DOHH2 (cell line): ENCODE results near the gene MYEOV.

Experiments
- H3F3A ChIP-seq: fragments of 200-600 bp; sonication (generic), shearing (Covaris generic); 2 replicates; pipeline ENCODE4 v1.6.0; 2016; ENCODE audit warnings: antibody characterized with exemption, mild to moderate bottlenecking; ENCODE audit not compliant: control insufficient read depth, insufficient read depth
- H3K27ac ChIP-seq: fragments of 200-600 bp; sonication (generic); 2 replicates; pipeline ENCODE4 v1.5.1; 2014; ENCODE audit warnings: low read depth, mild to moderate bottlenecking, low read length, moderate library complexity
- H3K27me3 ChIP-seq: fragments of 200-600 bp; sonication (generic); 2 replicates; pipeline ENCODE4 v1.6.1; 2014; ENCODE audit warnings: mild to moderate bottlenecking, low read length, mixed read lengths; ENCODE audit not compliant: control insufficient read depth
- H3K36me3 ChIP-seq: fragments of 200-600 bp; sonication (generic); 2 replicates; pipeline ENCODE4 v1.6.1; 2014; ENCODE audit warnings: mild to moderate bottlenecking, low read length, moderate library complexity, mixed read lengths; ENCODE audit not compliant: control insufficient read depth
- H3K4me1 ChIP-seq: fragments of 200-600 bp; sonication (generic); 2 replicates; pipeline ENCODE4 v1.6.1; 2014; ENCODE audit warnings: mild to moderate bottlenecking, low read length, mixed read lengths; ENCODE audit not compliant: control insufficient read depth
- H3K4me2 ChIP-seq: fragments of 200-600 bp; sonication (generic); 2 replicates; pipeline ENCODE4 v1.6.0; 2014; ENCODE audit warnings: mild to moderate bottlenecking, low read length, moderate library complexity
- H3K4me3 ChIP-seq: fragments of 200-600 bp; sonication (generic); 2 replicates; pipeline ENCODE4 v1.5.1; 2014; ENCODE audit warnings: mild to moderate bottlenecking, low read length, mixed read lengths
- H3K79me2 ChIP-seq: fragments of 200-600 bp; sonication (generic); 2 replicates; pipeline ENCODE4 v1.6.1; 2014; ENCODE audit warnings: mild to moderate bottlenecking, low read length, mixed read lengths; ENCODE audit not compliant: control insufficient read depth
- H3K9me2 ChIP-seq: fragments of 200-600 bp; sonication (generic); replicated peaks from 2 replicates; pipeline ENCODE4 v1.6.1; 2014; ENCODE audit warnings: mild to moderate bottlenecking, low read length, mixed read lengths; ENCODE audit not compliant: control insufficient read depth
- H3K9me3 ChIP-seq: fragments of 200-600 bp; sonication (generic); 2 replicates; pipeline ENCODE4 v1.6.1; 2014; ENCODE audit warnings: antibody characterized with exemption, low read length, mixed read lengths; ENCODE audit not compliant: control insufficient read depth, insufficient read depth
- H4K20me1 ChIP-seq: fragments of 200-600 bp; sonication (generic); 2 replicates; pipeline ENCODE4 v1.6.0; 2014; ENCODE audit warnings: low read depth, mild to moderate bottlenecking, antibody characterized with exemption, low read length, moderate library complexity; ENCODE audit not compliant: control insufficient read depth, insufficient read depth
- CTCF ChIP-seq: fragments of 200-600 bp; sonication (generic); IDR thresholded peaks from one replicate; pipeline ENCODE4 v1.5.1; 2014; ENCODE audit warnings: antibody characterized with exemption, mild to moderate bottlenecking, low read depth, low read length; ENCODE audit not compliant: poor library complexity, severe bottlenecking
- EZH2phosphoT487 ChIP-seq: fragments of 200-600 bp; sonication (generic); IDR thresholded peaks from 2 replicates; pipeline ENCODE4 v1.6.1; 2017; ENCODE audit warnings: borderline replicate concordance, mild to moderate bottlenecking, antibody characterized with exemption, low read length, moderate library complexity, mixed read lengths

Gene MYEOV

DNA sequence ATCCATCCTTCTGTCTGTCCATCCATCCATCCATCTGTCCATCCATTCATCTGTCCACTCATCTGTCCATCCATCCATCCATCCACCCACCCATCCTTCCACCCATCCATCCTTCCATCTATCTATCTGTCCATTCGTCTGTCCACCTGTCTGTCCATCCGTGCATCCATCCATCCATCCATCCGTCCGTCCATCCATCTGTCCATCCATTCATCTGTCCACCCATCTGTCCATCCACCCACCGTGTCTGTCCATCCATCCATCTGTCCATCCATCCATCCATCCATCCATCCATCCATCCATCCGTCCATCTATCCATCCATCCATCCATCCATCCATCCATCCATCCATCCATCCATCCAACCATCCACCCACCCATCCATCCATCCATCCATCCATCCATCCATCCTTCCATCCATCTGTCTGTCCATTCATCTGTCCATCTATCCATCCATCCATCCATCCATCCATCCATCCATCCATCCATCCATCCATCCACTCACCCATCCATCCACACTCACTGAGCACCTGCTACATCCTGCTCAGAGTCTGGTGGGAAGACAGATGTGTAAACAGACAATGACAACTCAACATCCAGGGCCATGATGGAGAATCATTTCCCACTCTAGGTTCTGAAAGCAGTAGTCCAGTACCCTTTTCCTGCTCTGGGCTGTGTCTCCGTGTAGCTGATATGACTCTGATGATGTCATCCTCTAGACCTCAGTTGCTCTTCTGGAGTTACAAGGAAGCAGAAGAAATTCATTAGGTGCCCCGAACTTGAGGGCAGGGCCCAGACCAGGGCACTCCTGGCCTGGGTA lies 30.8 kb upstream of the MYEOV start:
- Histone ChIP-seq H3F3A (no peaks in the 10 kb centered on the region), H4K20me1 (no peaks in the 10 kb centered on the region), H3K27ac (no peak overlapping the region), H3K9me2 (no peaks in the 10 kb centered on the region), H3K27me3 (no peaks in the 10 kb centered on the region; the same call in 1 of the 2 replicates), H3K4me3 (no peak overlapping the region), H3K4me1 (no peaks in the 10 kb centered on the region), H3K4me2 (no peak overlapping the region), H3K79me2 (no peaks in the 10 kb centered on the region), H3K36me3 (no peaks in the 10 kb centered on the region), H3K9me3 (no peaks in the 10 kb centered on the region)
- TF ChIP-seq EZH2phosphoT487 = no peak
- no peak for TF ChIP-seq CTCF

DNA sequence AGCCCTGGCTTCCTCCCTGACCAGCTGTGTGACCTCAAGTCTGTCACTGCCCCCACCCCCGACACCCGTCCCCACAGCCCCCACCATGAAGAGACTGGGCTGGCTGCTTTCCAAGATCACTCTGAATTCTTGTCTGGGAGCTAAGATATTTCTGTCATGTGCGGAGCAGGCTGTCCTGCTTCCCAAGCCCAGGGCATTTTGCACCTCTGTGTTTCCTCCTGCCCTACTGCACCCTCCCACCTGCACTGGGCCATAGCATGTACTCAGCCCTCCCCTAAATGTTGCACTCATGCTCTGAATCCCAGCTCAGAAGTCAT lies 30.3 kb upstream of the MYEOV start:
- H3K36me3 ChIP-seq = no peaks in the 10 kb centered on the region
- H3K27ac ChIP-seq = no peak overlapping the region
- TF ChIP-seq CTCF (no peak), EZH2phosphoT487 (no peak)
- no peaks in the 10 kb centered on the region; the same call in 1 of the 2 replicates for H3K27me3 ChIP-seq
- H3K4me3 ChIP-seq = no peak overlapping the region
- H3K9me3 ChIP-seq = no peaks in the 10 kb centered on the region
- no peaks in the 10 kb centered on the region for H3F3A ChIP-seq
- no peak overlapping the region for H3K4me2 ChIP-seq
- no peaks in the 10 kb centered on the region for H3K79me2 ChIP-seq
- H3K9me2 ChIP-seq = no peaks in the 10 kb centered on the region
- H4K20me1 ChIP-seq = no peaks in the 10 kb centered on the region
- no peaks in the 10 kb centered on the region for H3K4me1 ChIP-seq

GRCh38 chr11:69264486-69264885 lies 29.5 kb upstream of the MYEOV start:
- H3K27ac ChIP-seq = no peak overlapping the region
- no peaks in the 10 kb centered on the region for H3K4me1 ChIP-seq
- no peaks in the 10 kb centered on the region for H3K9me2 ChIP-seq
- H3K79me2 ChIP-seq = no peaks in the 10 kb centered on the region
- no peak for TF ChIP-seq EZH2phosphoT487
- TF ChIP-seq CTCF = no peak
- no peaks in the 10 kb centered on the region for H3K36me3 ChIP-seq
- H3K4me2 ChIP-seq = no peak overlapping the region
- H3F3A ChIP-seq = no peaks in the 10 kb centered on the region
- no peak overlapping the region for H3K4me3 ChIP-seq
- no peaks in the 10 kb centered on the region; the same call in 1 of the 2 replicates for H3K27me3 ChIP-seq
- no peaks in the 10 kb centered on the region for H3K9me3 ChIP-seq
- H4K20me1 ChIP-seq = no peaks in the 10 kb centered on the region
